Brain pericyte (primary cell): Measurements from ENCODE around the gene GTF3C5.
"Not testable (repeated sequence)": the region's sequence is repeated elsewhere in the genome, so short reads cannot be mapped to it uniquely, and the experiment has no call there.

Experiments
- DNase-seq: peaks from one replicate; pipeline ENCODE4 v3.0.0-alpha.2; 2012; ENCODE audit warnings: low read depth, low spot score

The GTF3C5 gene

DNA sequence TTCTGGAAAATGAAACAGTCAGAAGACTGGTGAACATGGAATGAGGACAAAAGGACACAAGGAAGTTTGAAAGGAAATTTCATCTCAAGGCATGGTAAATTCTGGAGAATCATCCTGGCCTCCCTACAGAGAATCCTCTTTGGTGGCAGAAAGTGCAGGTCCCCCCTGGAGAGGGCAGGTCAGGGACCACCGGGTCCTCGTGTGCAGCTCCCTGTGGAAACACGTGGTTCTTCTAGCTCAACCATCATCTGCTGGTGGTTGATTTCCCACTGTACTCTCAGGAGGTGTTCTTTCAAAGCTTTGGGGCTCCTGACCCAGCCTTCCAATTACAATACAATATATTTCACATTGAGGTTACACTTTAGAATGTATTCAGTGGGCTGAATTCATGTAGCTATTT lies 2.6 kb upstream of the GTF3C5 start:
- DNase-seq = no peak

DNA sequence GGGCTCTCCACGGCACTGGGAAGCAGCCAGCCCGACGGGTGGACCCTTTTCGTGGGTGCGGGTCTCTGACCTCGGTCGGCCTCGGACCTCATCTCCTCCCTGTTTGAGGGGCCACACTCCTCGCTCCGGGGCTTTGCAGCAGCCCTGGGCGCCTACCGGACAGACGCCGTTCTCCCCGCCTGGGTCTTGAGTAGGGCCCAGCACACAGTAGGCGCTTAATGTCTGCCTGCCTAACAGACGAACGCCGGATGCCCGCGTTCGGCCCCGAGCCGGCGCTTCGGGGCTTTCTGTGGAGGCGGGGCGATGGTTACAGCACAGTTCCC lies 842 bp upstream of the GTF3C5 start:
- no peak for DNase-seq

DNA sequence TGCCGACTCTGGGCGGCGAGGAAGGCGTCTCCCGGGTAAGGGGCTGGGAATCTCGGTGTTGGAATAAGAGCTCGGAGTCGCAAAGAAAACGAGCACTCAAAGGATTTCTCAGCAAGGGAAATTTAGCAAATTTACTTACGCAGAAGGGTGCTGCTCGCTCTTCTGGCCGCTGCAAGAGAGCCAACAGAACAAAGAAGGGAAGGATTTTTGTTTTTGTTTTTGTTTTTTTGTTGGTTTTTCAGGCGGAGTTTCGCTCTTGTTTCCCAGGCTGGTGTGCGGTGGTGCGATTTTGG lies 279 bp downstream of the GTF3C5 start:
- DNase-seq = no peak

DNA sequence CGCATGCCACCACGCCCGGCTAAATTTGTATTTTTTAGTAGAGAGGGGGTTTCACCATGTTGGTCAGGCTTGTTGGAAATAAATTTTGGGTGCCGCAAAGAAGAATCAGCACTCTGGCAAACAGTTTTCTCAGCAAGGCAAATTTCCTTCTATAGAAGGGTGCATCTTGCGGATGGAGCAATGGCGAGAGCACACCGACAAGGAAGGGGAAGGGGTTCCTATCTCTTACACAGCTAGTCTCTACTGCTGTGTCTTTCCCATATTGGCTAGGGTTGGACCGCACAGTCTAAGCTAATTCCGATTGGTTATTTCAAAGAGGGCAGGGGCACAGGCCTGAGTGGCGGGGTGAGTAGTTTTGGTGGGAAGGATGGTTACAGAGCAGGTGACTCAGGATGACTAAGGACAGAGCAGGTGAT lies 707 bp downstream of the GTF3C5 start:
- DNase-seq = no peak

DNA sequence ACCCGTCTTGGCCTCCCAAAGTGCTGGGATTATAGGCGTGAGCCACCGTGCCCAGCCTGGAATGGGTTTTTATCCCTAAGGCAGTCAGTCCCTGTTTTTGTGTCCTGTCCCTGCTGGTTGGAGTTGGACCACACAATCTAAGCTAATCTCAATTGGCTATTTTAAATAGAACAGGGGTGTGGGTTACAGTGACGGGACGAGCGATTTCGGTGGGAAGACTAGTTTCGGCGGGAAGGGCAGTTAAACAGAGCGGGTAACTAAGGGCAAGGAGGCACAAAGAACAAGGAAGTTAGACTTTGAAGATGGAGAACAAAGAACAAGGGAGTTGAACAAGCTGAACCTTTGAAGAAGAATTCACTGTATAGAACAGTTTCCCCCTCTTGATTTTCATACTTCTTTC lies 1.4 kb downstream of the GTF3C5 start:
- no peak for DNase-seq

DNA sequence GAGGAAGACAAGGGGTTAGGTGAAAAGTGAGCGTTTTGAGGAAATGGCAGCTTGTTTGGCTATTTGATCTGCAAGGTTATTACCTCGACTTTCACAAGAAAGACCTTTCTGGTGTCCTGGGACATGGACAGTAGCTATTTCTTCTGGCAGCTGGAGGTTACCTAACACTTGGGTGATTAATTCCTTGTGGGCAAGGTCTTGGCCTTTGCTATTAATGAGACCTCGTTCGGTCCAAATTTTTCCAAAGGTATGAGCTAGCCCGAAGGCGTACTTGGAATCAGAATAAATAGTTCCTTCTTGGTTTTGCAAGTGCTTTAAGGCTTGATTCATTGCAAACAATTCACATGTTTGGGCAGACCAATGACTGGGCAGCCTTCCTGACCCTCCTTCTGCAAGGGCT lies 4.9 kb downstream of the GTF3C5 start:
- DNase-seq = no peak

DNA sequence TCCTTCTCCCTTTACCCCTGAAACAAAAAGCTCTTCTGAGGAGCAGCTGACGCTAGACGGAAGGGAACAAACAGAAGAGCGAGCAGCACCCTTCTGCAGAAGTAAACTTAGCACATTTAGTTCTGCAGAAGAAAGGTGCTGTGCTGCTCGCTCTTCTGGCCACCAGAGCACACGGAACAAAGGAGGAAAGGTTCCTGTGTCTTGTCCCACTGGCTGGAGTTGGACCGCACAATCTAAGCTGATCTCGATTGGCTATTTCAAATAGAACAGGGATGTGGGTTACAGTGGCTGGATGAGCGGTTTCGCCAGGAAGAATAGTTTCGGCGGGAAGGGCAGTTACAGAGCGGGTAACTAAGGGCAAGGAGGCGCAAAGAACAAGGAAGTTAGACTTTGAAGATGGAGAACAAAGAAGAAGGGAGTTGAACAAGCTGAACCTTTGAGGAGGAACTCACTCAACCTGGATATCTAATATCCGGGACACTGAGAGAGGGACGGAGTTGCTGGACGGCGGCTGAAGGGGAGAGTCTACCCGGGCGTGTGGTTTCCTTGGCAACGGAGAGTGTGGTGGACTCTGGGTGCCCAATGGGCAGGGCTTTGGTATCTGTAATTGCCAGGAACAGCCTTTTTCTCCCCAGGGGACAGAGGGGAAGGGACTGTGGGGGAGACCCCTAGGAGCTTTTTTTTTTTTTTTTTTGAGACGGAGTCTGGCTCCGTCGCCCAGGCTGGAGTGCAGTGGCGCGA lies 7.1 kb downstream of the GTF3C5 start:
- no peak for DNase-seq

DNA sequence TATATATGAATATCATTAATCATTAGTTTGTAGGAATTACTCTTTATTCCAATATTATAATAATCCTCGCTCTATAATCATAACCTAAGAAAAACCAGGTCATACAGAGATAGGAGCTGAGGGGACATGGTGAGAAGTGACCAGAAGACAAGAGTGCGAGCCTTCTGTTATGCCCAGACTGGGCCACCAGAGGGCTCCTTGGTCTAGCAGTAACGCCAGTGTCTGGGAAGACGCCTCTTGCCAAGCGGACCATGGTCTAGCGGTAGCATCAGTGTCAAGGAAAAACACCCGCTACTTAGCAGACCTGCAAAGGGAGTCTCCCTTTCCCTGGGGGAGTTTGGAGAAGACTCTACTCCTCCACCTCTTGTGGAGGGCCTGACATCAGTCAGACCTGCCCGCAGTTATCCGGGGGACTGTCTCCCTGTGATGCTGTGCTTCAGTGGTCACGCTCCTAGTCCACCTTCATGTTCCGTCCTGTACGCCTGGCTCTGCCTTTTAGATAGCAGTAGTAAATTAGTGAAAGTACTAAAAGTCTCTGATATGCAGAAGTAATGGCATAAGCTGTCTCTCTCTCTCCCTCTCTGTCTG lies 10.2 kb downstream of the GTF3C5 start:
- DNase-seq = not testable (repeated sequence)

DNA sequence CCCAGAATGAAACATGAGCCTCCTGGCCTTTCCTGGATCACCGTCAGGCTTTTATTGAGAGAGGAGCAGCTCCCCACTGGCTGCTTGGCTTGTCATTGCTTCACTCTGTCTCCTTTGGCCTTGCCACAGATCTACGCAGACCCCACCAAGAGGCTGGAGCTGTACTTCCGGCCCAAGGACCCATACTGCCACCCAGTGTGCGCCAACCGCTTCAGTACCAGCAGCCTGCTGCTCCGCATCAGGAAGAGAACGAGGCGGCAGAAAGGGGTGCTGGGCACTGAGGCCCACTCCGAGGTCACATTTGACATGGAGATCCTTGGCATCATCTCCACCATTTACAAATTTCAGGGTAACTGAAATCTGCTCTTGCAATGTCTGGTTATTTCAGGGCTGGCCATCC lies 11.2 kb downstream of the GTF3C5 start:
- DNase-seq = no peak

DNA sequence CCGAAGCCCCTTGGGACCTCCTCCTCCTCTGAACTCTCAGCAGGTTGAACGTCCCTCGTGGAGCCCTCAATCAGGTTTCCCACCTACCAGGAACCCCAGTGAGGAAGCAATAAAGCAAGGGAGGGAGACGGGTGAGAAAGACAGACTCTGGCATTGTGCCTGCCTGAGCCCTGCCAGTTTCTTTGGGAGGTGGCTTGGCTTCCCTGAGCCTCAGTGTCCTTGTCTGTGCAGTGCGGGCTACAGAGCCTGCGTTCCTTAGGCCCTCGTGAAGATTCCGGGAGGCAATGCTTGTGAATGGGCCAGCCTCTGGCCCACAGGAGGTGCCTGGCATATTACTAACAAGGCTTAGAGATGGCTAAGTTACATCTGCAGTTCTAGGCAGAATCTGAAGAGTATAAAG lies 11.9 kb downstream of the GTF3C5 start:
- DNase-seq = no peak

DNA sequence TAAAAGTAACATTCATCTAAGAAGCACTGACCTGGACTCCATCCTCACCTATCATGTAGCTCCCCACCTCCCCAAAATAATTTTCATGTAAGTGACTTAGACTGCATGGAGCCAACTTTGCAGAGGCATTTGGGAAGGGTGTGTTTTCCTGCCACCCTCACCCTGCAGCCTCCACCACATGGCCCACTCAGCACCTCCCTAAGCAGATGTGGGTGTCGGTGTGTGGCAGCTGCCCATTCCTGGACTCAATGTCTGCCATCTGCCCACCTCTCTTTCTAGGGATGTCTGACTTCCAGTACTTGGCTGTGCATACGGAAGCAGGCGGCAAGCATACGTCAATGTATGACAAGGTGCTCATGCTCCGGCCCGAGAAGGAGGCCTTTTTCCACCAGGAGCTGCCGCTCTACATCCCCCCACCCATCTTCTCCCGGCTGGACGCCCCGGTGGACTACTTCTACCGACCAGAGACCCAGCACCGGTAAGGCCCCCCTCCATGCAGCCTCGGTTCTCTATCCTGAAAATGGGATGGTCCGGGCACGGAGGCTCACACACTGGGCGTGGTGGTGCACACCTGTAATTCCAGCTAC lies 12.7 kb downstream of the GTF3C5 start:
- no peak for DNase-seq

DNA sequence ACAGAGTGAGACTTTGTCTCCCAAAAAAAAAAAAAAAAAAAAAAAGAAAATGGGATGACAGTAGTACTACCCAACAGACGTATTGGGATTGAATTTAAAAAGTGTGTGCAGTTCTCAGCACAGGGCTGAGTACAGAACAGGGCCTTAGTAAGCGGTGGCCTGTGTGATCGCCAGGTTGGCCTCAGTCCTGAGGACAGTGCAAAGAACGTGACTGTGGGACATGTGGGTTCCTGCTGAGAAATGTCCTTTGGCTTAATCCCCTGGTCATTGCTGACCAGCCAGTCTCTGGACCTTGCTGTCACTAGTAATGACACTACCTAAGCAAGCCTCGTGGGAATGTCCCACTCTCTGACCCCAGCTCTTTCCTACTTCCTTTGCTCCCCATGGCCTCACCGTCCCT lies 13.3 kb downstream of the GTF3C5 start:
- DNase-seq = no peak

DNA sequence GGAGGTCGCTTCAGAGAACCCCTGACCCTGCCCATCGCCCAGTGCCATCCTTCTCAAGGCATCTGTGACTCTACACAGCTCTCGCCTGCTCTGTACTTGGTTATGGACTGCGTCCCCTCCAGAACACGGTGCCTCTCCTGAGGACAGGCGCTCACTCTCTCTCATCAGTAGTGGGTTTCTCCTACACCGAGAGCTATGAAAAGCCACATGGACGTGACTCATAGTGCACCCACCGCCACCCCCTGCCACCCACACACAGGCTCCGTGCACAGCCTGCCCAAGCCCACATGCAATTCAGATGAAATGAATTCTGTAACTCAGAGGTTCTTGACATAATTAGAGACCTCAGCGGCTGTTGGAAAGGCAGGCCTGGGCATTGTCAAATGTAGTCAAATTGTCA lies 13.9 kb downstream of the GTF3C5 start:
- no peak for DNase-seq

DNA sequence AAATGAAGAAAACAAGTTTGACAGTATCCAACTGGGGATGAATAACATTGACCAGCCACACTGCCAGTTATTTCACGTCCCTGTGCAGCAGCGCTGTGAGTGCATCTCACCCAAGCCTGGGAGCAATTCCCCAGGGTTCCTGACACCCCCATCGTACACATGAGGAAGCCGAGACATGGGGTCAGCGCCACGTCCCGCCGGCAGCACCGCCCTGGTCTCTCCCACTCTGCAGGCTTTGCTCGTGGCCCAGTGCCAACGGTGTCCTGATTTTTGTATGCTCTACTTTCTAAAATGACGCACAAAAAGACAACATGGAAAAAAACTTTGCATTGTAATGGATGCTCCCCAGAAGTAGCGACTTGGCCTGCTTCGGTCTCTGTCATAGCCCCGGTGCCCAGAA lies 14.3 kb downstream of the GTF3C5 start:
- no peak for DNase-seq

DNA sequence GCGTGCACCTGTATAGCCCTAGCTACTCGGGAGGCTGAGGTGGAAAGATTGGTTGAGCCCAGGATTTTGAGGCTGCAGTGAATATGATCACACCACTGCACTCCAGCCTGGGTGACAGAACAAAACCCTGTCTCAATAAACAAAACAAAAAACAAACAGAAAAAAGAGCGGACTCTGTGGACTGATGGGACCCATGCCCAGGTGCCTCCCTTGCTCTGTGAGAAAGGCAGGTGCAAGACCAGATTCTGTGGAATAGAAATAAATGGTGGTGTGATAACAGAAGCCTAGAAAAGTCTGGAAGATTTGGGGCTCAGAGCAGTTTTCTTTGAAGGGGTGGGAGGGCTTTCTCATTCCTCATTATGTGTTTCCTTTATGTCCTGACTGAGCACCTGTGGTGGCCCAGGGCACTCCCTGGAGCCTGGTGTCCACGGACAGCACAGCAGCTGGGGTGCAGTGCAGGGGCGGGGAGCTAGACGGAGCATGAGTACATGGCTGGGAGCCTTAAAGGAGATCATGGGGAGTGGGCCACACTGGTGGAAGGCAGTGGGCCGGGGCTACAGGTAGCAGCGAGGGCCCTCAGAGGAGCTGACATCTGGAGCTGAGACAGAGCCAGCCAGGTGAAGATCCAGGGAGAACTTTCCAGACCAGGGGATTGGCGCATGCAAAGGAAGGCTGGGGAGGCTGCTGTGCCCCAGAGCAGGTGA lies 15.6 kb downstream of the GTF3C5 start:
- DNase-seq = no peak

DNA sequence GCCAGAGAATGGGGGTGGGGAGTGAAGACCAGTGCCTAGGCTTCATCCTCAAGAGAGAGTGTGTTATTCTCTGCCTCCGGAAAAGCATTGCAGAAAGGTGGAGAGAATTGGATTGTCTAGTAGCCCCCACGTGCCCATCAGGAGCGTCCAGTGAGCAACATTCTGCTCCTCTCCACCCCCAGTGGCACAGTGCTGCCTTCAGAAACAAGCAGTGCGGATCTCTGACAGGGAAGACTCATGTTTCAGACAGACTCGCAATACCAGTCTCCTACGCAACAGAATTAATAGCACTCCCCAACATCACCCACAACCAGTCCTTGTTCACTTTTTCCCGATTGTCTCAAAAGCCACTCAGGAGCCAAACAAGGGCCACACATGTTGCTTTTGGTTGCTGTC lies 16.1 kb downstream of the GTF3C5 start:
- DNase-seq = no peak

DNA sequence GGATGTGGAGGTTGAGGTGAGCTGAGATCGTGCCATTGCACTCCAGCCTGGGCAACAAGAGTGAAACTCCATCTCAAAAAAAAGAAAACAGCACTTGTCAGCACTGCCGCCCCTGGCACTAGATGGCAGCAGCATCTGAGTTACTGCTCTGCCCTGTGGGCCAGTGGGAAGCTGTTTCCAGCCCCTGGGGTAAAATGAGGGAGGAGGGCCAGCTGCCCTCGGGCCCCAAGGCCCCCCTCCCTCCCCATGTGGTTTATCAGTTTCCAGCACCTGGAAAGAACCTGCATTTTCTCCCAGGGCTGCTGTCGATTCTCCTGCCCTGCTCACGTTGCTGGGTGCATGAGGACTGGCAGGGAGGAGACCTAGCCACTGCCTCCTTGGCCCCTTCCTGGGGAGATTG lies 17.8 kb downstream of the GTF3C5 start:
- DNase-seq = no peak

DNA sequence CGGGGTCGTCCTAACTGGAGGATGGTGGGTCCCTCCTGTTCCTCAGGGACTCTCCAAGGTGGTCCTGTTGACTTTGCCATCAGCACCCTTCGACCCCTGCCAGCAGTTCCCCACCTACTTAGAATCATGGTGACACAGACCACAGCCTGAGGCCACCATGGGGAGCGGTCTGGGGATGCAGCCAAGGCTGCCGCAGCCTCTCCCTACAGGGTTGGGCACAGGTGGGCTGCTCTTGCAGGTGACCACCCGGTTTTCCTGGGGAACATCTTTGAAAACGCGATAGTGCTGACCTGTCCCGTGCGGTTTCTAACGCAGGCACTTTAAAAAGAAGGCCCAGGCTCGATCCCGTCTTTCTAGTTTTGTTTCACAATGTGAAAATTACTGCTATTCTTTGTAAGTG lies 18.2 kb downstream of the GTF3C5 start:
- no peak for DNase-seq

DNA sequence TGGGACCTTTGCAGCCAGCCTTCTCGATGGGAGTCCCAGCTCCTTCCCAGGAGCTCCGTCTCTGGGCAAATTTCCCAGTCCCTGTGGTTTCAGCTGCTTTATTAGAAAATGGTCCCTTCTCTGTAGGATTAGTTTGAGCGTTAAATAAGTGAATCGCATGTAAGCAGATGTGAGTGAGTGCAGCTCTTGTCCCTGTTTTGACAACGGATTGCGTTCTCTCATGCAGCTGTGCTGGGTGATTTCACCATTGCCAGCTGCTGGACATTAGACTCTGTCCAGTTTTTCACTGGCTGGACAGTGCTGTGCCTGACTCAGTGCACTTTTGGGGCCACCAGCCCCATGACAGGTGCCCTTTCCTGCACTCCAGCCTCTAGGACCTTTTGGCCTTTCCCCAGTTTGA lies 19.3 kb downstream of the GTF3C5 start:
- peak; percentile 60 for DNase-seq

DNA sequence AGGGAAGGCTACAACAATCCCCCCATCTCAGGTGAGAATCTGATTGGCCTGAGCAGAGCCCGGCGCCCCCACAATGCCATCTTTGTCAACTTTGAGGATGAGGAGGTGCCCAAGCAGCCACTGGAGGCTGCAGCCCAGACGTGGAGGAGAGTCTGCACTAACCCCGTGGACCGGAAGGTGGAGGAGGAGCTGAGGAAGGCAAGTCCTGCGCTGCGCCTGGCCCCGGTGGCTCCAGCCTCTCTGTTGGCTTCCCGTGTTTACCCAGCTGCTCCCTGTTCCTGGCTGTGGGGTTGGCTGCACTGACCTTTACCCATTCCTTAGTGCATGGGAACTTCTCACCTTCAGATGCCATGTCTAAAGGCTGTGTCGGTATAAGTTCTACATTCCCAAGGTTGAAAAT lies 20.0 kb downstream of the GTF3C5 start:
- DNase-seq = no peak

DNA sequence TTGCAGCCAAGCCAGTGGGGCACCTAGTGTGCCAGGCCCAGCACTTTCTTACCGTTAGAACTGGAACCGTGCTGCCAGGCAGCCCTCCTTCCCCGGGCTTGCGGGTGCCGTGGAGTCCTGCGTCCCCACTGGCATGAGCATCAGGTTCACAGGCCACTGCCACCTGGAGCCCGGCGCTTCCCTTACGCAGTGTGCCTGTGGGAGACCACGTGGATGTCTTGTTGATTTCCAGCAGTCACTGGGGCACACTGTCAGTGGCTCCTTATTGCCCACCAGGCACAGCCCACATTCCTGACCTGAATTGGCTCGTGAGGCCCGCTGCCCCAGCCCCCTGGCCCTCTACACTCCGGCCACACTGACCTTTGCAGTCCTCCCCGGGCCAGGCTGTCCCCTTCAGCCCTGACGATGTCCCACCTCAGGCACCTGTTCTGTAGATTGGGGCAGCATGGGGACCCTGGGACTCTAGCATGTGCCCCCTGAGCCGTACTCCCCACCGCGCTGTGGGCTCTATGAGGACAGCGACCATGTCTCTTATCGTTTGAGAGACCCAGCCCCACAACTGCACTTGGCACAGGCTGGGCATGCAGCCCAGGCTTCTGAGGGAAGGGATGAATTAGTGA lies 20.6 kb downstream of the GTF3C5 start:
- no peak for DNase-seq

DNA sequence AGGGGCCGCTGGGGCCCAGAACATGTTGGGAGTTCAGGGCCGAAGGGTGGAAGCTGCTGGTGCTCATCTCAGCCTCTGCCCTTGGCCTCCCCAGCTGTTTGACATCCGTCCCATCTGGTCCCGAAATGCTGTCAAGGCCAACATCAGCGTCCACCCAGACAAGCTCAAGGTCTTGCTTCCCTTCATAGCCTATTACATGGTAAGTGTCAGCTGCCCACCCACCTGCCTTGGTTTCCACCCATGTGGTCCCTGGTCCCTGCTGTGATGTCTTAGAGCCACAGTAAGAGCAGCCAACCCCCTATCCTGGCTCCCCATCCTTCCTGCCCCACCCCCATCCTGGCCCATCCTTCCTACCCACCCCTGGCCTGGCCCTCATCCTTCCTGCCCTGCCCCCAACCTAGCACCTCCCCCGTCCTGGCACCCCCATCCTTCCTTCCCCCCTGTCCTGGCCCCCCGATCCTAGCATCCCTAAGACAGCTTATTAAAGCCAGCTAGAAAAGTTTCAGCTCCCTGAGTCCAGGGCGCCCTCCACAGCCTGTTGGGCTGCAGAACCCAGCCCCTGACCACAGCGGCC lies 21.3 kb downstream of the GTF3C5 start:
- DNase-seq = no peak
